CD4-positive, alpha-beta T cell treated with Interferon gamma for 1 hour (primary cell): Measurements from ENCODE around the gene GALNT2.

Source experiments
- DNase-seq: peaks from one replicate; pipeline ENCODE4 v3.0.0-alpha.2; 2020

GALNT2 gene

GRCh38 chr1:230052018-230052417 lies 15.0 kb upstream of the GALNT2 start:
- no peak for DNase-seq

- no peak for DNase-seq
These were observed 14.4 kb upstream of the GALNT2 start for GRCh38 chr1:230052665-230053064.

DNA sequence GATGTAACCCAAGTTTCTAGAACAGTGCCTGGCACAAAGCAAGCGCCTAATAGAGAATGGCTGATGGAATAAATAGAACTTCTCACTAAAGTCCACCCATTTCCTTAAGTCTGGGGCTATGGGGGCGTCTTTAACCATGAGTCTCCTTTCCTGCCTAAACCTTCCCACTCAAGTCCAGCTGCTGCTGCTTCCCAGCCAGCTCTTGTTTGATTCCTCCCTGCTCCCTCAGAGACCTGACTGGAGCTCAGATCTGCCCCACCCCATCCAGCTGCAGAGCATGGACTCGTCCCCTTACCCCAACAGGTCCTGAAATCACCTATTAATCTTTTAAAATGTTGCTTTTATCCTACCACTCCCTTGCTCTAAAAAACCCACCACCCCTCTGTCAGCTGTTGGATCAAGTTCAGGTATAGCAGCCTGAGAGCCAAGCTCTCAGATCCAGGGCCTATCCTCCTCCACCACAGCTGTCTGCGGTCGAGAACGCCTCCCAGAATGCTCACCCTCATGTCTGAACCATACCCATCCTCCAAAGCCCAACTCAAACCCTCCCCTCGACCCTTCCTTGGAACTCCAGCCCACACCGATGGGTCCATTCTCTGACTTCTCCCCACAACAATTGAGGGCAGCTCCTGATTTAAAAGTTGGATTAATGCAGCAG lies 12.8 kb upstream of the GALNT2 start:
- no peak for DNase-seq

GRCh38 chr1:230056098-230056497 lies 10.9 kb upstream of the GALNT2 start:
- no peak for DNase-seq

- DNase-seq, result no peak
These were observed 9.9 kb upstream of the GALNT2 start for GRCh38 chr1:230057100-230057499.

DNA sequence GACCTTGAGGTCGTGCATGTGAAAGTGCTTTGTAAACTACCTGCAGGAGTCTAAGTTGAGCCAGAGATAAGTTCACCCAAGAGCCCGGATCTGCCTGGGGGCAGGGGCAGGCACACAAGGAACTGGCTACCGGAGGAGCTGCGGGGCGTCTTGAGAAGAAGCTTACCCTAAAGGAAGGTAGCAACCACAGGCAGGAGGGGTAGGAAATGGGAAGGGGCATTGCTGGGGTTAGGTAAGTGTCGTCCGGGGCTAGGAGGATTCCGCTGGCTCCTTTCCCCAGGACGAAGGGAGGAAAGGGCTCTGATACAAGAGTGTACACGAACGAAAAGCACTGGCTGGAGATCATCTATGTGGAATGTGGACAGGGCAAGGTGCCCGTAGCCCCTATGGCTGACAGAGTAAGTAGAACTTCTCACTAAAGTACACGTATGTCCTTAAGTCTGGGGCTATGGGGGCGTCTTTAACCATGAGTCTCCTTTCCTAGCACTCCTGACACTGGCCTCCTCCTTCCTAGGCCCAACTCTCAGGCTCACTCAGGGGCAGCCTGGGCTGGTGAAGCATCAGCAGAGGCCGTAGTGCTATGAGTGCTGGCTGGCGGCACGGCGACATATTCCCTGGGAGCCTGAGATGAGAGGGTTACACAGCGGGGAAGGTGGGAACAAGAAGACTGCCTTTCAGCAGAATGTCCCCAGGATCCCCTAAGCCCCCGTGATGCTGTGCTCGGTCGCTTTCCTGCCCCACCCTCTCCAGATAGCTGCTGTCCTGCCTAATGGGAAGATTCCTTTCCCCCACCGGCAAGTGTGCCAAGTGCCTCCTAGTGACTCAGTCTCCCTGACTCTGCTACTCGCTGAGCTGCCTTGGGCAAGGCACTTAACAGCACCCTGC lies 9.1 kb upstream of the GALNT2 start:
- no peak for DNase-seq

DNA sequence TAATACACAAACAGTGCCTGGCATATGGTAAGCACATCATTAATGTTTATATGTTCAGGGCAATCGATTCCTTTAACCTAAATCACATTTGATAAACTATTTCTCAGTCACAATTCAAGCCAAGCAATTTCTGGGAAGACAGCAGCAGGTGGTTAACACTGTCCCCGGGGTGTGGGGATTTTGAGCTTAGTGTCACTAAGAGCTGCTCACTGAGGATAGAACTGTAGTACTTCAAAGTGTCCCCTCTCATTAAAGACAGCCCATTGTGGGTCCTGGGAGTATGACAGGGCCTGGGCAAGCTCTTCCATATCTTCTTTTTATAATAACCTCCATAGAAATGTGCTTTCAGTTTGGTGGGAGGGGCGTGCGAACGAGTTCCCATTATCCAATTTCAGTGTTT lies 8.4 kb upstream of the GALNT2 start:
- DNase-seq, result no peak

DNA sequence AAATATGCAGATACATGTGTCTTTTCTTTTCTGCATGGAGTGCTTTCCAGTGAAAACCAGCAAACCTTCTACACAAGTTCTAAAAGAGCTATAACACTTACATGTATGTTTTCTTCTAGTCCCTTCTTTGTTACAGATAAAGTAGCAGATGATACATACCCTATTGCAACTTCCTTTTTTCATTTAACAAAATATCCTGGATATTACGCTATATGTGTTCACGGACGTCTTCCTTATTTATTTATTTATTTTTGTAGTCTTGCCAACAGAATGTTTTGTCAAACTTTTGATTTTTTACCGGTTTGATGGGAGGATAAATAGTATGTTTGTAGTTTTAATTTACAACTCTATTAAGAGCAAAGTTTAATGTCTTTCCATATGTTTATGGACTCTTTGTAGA lies 5.2 kb upstream of the GALNT2 start:
- DNase-seq, result no peak

DNA sequence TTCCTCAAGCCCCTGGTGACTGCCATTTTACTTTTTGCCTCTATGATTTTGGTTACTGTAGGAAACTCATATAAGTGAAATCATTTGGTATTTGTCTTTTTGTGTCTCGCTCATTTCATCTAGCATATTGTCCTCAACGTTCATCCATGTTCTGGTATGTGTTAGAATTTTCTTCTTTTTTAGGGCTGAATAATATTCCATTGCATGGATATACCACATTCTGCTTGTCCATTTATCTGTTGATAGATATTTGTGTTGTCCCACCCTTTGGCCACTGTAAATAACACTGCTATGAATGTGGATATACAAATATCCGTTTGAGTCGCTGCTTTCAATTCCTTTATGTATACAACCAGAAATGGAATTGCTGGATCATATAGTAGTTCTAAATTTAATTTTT lies 4.5 kb upstream of the GALNT2 start:
- DNase-seq, result no peak

- no peak for DNase-seq
These were observed 2.8 kb upstream of the GALNT2 start for GRCh38 chr1:230064283-230064682.

DNA sequence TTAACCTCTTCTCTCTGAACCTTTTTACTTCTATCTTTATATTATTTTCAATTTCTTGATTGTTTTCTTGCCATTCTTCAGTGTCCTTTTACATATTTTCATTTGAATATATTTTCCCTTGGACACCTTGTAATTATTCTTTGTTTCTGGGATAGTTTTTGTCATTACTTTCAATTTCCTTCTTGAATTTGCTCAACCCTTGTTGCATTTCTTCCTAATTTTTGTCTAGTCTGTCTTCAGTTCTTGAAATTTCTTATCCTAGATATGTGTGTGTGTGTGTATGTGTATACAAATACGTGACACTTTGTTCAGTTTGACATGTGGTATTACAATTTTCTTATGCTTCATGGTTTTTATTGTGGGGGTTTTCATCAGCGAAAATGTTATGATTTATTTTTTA lies 1.9 kb upstream of the GALNT2 start:
- no peak for DNase-seq

- no peak for DNase-seq
These were observed 1.5 kb upstream of the GALNT2 start for GRCh38 chr1:230065571-230065970.

DNA sequence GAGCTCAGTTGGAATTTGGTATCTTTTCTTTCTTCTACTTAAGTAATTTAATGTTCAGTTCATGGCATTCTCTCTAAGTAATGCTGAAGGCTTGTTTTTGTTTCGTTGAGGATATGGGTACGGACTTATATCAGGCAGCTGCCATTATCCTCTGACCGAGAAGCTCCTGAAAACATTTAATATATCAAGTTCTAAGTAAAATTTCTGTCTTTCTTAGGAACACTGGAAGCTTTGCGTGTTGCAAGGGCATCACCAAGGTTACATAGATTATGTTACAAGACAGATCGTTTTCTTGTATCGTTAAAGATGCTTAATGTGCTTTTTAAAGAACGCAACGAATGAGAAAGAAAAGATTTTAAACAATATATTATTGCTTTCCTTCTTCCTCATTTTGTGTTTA lies 1.0 kb upstream of the GALNT2 start:
- no peak for DNase-seq

DNA sequence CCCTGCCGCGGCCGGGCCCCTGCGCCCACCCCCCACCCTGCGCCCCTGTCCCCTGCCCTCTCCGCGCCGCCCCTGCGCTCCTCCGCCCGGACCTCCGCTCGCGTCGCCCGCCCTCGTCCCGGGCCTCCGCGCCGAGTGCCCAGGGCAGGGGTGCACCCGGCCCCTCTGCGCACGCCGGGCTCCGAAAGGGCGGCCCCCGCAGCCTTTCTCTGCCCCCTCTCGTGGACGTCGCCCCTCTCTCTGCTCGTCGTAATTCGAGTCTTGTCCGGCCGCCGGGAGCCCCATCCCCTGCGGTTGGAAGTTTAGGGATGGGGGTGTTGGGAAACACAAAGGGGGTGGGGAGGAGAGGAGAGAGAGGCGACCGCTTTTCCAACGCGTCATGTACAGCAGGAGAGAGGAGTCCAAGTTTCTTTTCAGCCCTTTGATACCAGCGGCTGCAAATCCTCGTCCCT lies 407 bp downstream of the GALNT2 start:
- no peak for DNase-seq

DNA sequence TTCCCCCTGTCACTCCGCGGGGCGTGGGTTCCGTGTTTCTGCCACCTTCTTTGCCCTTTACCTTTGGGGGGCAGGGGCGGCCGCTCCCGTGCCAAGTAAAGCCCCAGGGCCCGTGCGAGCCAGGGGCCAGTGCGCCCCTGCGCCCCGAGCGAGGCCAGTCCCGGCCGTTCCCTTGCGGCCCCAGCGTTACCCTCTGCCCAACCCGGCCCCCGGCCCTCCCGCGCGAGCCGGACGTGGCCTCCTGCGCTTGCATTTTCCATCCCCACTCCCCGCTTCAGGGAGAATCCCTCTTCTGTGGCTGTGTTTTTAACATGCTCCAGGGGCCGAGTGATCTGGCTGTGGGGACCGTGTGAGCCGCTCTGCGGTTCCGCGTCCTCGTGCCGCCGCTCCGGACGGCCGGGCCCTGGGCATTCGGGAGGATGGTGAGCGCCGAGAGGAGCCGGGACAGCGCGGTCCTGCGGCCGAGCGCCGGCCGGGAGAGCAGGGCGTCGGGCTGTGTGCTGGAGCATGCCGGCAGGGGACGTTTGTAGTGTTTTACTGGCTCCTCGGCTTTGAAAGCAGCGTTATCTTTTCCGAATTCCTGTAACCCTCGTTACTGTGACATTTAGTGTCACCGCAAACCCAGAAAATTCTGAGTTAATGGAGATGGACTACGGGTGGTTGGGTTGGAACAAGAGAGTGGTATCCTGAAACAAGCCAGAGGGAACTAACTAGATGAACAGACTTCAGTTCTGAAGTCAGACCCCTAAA lies 1.0 kb downstream of the GALNT2 start:
- peak; percentile 5 for DNase-seq

- no peak for DNase-seq
These were observed 1.5 kb downstream of the GALNT2 start for GRCh38 chr1:230068621-230068873.

GRCh38 chr1:230068952-230069684 lies 2.1 kb downstream of the GALNT2 start:
- no peak for DNase-seq

- DNase-seq, result no peak
These were observed 2.8 kb downstream of the GALNT2 start for GRCh38 chr1:230069796-230070195.

DNA sequence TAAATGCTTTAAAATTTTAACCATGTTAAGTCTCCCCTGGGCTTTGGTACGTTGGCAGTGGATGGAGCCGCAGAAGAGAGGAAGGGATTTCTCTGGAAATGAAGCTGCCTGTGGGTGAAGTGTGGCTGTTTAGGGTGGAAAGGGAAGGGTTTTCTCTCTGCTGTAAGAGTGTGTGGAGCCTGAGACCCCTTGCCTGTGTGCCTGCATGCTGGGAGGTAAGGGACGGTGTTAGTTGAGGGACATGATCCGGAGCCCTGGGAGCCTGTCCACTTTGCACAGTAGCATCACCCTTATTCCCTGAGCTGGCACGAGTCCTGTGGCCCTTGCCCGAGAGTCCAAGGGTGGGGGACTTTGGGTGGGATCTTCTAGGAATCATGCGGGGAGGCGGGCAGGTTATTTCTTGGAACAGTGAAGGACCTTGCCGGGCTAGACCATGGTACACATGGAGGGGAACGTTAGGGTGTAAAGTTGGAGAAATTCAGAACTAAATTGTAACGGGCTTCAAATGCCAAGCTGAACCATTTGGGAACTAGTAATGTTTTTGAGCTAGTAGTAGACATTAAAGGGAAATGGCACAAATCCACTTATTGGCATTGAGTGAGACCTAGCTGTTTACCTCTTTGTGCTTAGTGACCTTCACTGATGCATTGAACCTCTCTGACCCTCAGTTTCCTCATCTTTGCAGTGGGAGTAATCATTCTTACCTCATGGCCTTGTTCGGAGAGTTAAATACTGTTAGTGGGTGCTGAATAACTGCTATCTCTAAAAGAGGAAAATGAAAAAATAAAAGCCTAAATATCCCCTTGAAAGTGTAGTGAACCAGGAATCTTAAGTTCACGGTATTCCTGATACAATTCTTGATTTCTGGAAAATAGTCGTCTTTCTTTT lies 3.5 kb downstream of the GALNT2 start:
- DNase-seq, result no peak

- no peak for DNase-seq
These were observed 4.3 kb downstream of the GALNT2 start for GRCh38 chr1:230071316-230071715.

GRCh38 chr1:230072296-230072695 lies 5.3 kb downstream of the GALNT2 start:
- DNase-seq, result no peak

GRCh38 chr1:230072866-230073265 lies 5.8 kb downstream of the GALNT2 start:
- DNase-seq, result no peak
